Pons (tissue), 1 donor: ENCODE results near the gene NSD2.

Experiments
- DNase-seq: peaks from one replicate; pipeline ENCODE4 v3.0.0-alpha.2; 2016; ENCODE audit warnings: low spot score

Gene NSD2

GRCh38 chr4:1945124-1945895, 74.1 kb downstream of the NSD2 start:
- DNase-seq = peak; percentile 19

GRCh38 chr4:1945912-1946311, 74.7 kb downstream of the NSD2 start:
- DNase-seq = no peak

- DNase-seq = no peak
Observed at GRCh38 chr4:1948232-1948631, 77.0 kb downstream of the NSD2 start.

GRCh38 chr4:1948892-1949436, 77.8 kb downstream of the NSD2 start:
- no peak for DNase-seq

- DNase-seq = no peak
Observed at GRCh38 chr4:1950369-1950768, 79.2 kb downstream of the NSD2 start.

GRCh38 chr4:1952058-1952700, 81.0 kb downstream of the NSD2 start:
- no peak for DNase-seq

- DNase-seq = no peak
Observed at GRCh38 chr4:1952719-1953118, 81.5 kb downstream of the NSD2 start.

- no peak for DNase-seq
Observed at GRCh38 chr4:1953335-1953734, 82.1 kb downstream of the NSD2 start.

GRCh38 chr4:1956631-1957030, 85.4 kb downstream of the NSD2 start:
- no peak for DNase-seq

GRCh38 chr4:1958276-1959103, 87.3 kb downstream of the NSD2 start:
- DNase-seq = no peak

GRCh38 chr4:1959104-1959384, 87.9 kb downstream of the NSD2 start:
- DNase-seq = no peak

GRCh38 chr4:1960170-1960825, 89.1 kb downstream of the NSD2 start:
- DNase-seq = no peak

- no peak for DNase-seq
Observed at GRCh38 chr4:1961038-1961437, 89.8 kb downstream of the NSD2 start.

GRCh38 chr4:1961563-1961962, 90.4 kb downstream of the NSD2 start:
- DNase-seq = no peak

GRCh38 chr4:1962980-1963379, 91.8 kb downstream of the NSD2 start:
- DNase-seq = no peak

- DNase-seq = no peak
Observed at GRCh38 chr4:1964443-1964842, 93.2 kb downstream of the NSD2 start.

GRCh38 chr4:1964971-1965370, 93.8 kb downstream of the NSD2 start:
- no peak for DNase-seq

GRCh38 chr4:1967512-1968149, 96.4 kb downstream of the NSD2 start:
- DNase-seq = no peak

GRCh38 chr4:1968686-1969295, 97.6 kb downstream of the NSD2 start:
- DNase-seq = peak; percentile 12

GRCh38 chr4:1969928-1970723, 98.9 kb downstream of the NSD2 start:
- DNase-seq = no peak

- no peak for DNase-seq
Observed at GRCh38 chr4:1970926-1971325, 99.7 kb downstream of the NSD2 start.
